ENCODE results near the gene PRKD3. TPM values are rescaled to one million over a fixed set of nuclear protein-coding genes. Genes with fewer than 3 reads are reported as not detected.

PRKD3 gene
- total and polyA plus RNA-seq, 2 donors (not counting 3 experiments of a cell fraction or from before 2014, with no cell fraction given), result 14.9 to 47.3 TPM

GRCh38 chr2:37282746-37283145 is 41.9 kb downstream of the PRKD3 start:
- no peak overlapping the region for H3K9ac ChIP-seq (replicated peaks; ENCODE audit: extremely low read depth, insufficient read depth, low read length)
- H3K4me2 ChIP-seq (ENCODE audit: insufficient read depth, low read length), result no peak overlapping the region
- H3K36me3 ChIP-seq (ENCODE audit: control insufficient read depth in 2 of 2, extremely low read depth in 1 of 2, insufficient read depth in 2 of 2, low read length in 2 of 2), result peaks cover 0 to 15% of the 10 kb centered on the region in 2 experiments
- intact Hi-C loops (cut with micrococcal nuclease) (loop anchor here (5.0 kb wide), 1 partner anchor 595 kb away; no protein-coding TSS in a partner anchor), dilution Hi-C loops (cut with MboI; ENCODE audit: extremely low pct_ligation_motif_present, low sequenced_read_pairs) (no loop called here)
- ChIA-PET POLR2A (interaction anchor here (0.5 to 1.0 kb wide), 2 partner anchors 42 to 285 kb away, joined by 3 to 8 read pairs; partner anchors contain the start of gene PRKD3), CTCF (interaction anchor here (2.0 to 2.3 kb wide), 2 partner anchors 40 to 595 kb away, joined by 6 to 8 read pairs; no protein-coding TSS in a partner anchor)
- no peaks in the 10 kb centered on the region for H4K20me1 ChIP-seq (replicated peaks; ENCODE audit: control insufficient read depth, extremely low read depth, insufficient read depth, low read length)
- TF ChIP-seq POLR2AphosphoS5 (IDR thresholded peaks at IDR 0.05; ENCODE audit: insufficient read depth, low read depth, low read length) (no peak), CTCF (IDR thresholded peaks at IDR 0.05; ENCODE audit: extremely low read depth in 1 of 2, insufficient read depth in 1 of 2, low read depth in 1 of 2, low read length in 2 of 2) (no peak), POLR2A (IDR thresholded peaks at IDR 0.05; ENCODE audit: low read depth, low read length) (no peak), EZH2 (IDR thresholded peaks at IDR 0.05; ENCODE audit: borderline replicate concordance, low read depth, low read length, severe bottlenecking) (no peak), GATA2 (IDR thresholded peaks at IDR 0.05; ENCODE audit: insufficient read depth, insufficient read length, low read depth, low read length) (no peak)
- H3K4me1 ChIP-seq (ENCODE audit: control insufficient read depth, extremely low read depth, insufficient read depth, low read length), result peaks cover 17% of the 10 kb centered on the region
- no peak for DNase-seq (ENCODE audit: low read depth, low spot score)
- H3K9me3 ChIP-seq (replicated peaks; ENCODE audit: control insufficient read depth, insufficient read depth, low read length), result no peaks in the 10 kb centered on the region
- peak; percentile 28 for FAIRE-seq
- BruUV-seq (replicated peaks), result no TSS peak
- no peaks in the 10 kb centered on the region for H3K27me3 ChIP-seq (ENCODE audit: control insufficient read depth in 2 of 2, insufficient read depth in 2 of 2, low read length in 2 of 2)
- H3K27ac ChIP-seq (ENCODE audit: insufficient read depth, low read depth, low read length), result peak overlapping the region; percentile 56
- no peak overlapping the region for H2AFZ ChIP-seq (ENCODE audit: low read depth, low read length)
- no peaks in the 10 kb centered on the region for H3K9me1 ChIP-seq (replicated peaks; ENCODE audit: control insufficient read depth, extremely low read depth, insufficient read depth, low read length)
- H3K79me2 ChIP-seq (ENCODE audit: control insufficient read depth, insufficient read depth, low read length), result peaks cover 5% of the 10 kb centered on the region
- no peak overlapping the region for H3K4me3 ChIP-seq (replicated peaks in 1 of 3; ENCODE audit: insufficient read depth in 1 of 3, low read depth in 1 of 3, low read length in 3 of 3)

GRCh38 chr2:37281916-37282315 is 42.7 kb downstream of the PRKD3 start:
- FAIRE-seq, result no peak
- BruUV-seq (replicated peaks), result no TSS peak
- ChIA-PET POLR2A (no interaction called here), CTCF (no interaction called here)
- TF ChIP-seq JUN (IDR thresholded peaks at IDR 0.05; ENCODE audit: borderline replicate concordance, insufficient read depth, insufficient read length, low read depth), result no peak
- TF ChIP-seq FOS (IDR thresholded peaks at IDR 0.05; ENCODE audit: borderline replicate concordance, insufficient read depth, low read length), result no peak
- TF ChIP-seq POLR2A (IDR thresholded peaks at IDR 0.05; ENCODE audit: low read depth, low read length), result no peak
- no peak for TF ChIP-seq EZH2 (IDR thresholded peaks at IDR 0.05; ENCODE audit: borderline replicate concordance, low read depth, low read length, severe bottlenecking)
- no peak for TF ChIP-seq MYC (IDR thresholded peaks at IDR 0.05; ENCODE audit: low read depth, low read length)
- TF ChIP-seq GATA2 (IDR thresholded peaks at IDR 0.05; ENCODE audit: insufficient read depth, insufficient read length, low read depth, low read length), result no peak
- TF ChIP-seq POLR2AphosphoS5 (IDR thresholded peaks at IDR 0.05; ENCODE audit: insufficient read depth, low read depth, low read length), result no peak
- no peak for TF ChIP-seq MAX (IDR thresholded peaks at IDR 0.05; ENCODE audit: insufficient read depth, insufficient read length)
- no peak for TF ChIP-seq CTCF (IDR thresholded peaks at IDR 0.05; ENCODE audit: extremely low read depth in 1 of 2, insufficient read depth in 1 of 2, low read depth in 1 of 2, low read length in 2 of 2)
- no peak for DNase-seq (ENCODE audit: low read depth, low spot score)
- dilution Hi-C loops (cut with MboI; ENCODE audit: extremely low pct_ligation_motif_present, low sequenced_read_pairs), result no loop called here
- H3K9ac ChIP-seq (replicated peaks; ENCODE audit: extremely low read depth, insufficient read depth, low read length), result no peak overlapping the region
- peaks cover 5% of the 10 kb centered on the region for H3K79me2 ChIP-seq (ENCODE audit: control insufficient read depth, insufficient read depth, low read length)
- H3K9me3 ChIP-seq (replicated peaks; ENCODE audit: control insufficient read depth, insufficient read depth, low read length), result no peaks in the 10 kb centered on the region
- no peaks in the 10 kb centered on the region for H3K27me3 ChIP-seq (ENCODE audit: control insufficient read depth in 2 of 2, insufficient read depth in 2 of 2, low read length in 2 of 2)
- H3K4me2 ChIP-seq (ENCODE audit: insufficient read depth, low read length), result no peak overlapping the region
- H3K9me1 ChIP-seq (replicated peaks; ENCODE audit: control insufficient read depth, extremely low read depth, insufficient read depth, low read length), result no peaks in the 10 kb centered on the region
- intact Hi-C loops (cut with micrococcal nuclease), result loop anchor here (5.0 kb wide), 1 partner anchor 595 kb away; no protein-coding TSS in a partner anchor
- H3K4me1 ChIP-seq (ENCODE audit: control insufficient read depth, extremely low read depth, insufficient read depth, low read length), result peaks cover 17% of the 10 kb centered on the region
- no peaks in the 10 kb centered on the region for H4K20me1 ChIP-seq (replicated peaks; ENCODE audit: control insufficient read depth, extremely low read depth, insufficient read depth, low read length)
- H3K27ac ChIP-seq (ENCODE audit: insufficient read depth, low read depth, low read length), result no peak overlapping the region
- peaks cover 0 to 11% of the 10 kb centered on the region in 2 experiments for H3K36me3 ChIP-seq (ENCODE audit: control insufficient read depth in 2 of 2, extremely low read depth in 1 of 2, insufficient read depth in 2 of 2, low read length in 2 of 2)
- H3K4me3 ChIP-seq (replicated peaks in 1 of 3; ENCODE audit: insufficient read depth in 1 of 3, low read depth in 1 of 3, low read length in 3 of 3), result no peak overlapping the region
- H2AFZ ChIP-seq (ENCODE audit: low read depth, low read length), result no peak overlapping the region
